ENCODE results near the gene ZNF30.
"Not testable (repeated sequence)": the region's sequence is repeated elsewhere in the genome, so short reads cannot be mapped to it uniquely, and the experiment has no call there.

ZNF30 gene

DNA sequence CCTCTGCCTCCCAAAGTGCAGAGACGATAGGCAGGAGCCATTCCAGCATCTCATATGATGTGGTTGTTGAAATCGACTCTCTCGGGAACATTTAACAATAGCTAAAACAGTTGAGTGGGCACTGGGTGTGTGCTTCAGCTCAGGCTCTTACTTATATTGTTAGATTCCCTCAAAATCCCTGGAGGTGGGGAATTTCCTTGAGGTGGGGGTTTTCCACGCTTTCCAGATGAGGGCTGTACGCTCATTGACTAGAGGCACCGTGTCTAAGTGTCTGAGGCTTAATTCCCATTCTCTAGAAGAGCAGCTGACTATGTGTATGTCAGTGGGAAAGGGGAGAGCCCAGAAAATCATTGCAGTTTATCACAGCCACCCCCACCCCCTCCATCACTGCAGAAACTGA is 62.6 kb downstream of the ZNF30 start:
- Mint-ChIP-seq H3K9me3 (peaks cover 9% of the 10 kb centered on the region), H3K27ac (peak overlapping the region; percentile 67), H3K27me3 (peaks cover 2% of the 10 kb centered on the region), H3K4me1 (peaks cover 59% of the 10 kb centered on the region), H3K4me3 (no peak overlapping the region), H3K36me3 (ENCODE audit: low read depth) (peaks cover 8% of the 10 kb centered on the region)
- ATAC-seq, result peak; percentile 5
- no peak for DNase-seq

DNA sequence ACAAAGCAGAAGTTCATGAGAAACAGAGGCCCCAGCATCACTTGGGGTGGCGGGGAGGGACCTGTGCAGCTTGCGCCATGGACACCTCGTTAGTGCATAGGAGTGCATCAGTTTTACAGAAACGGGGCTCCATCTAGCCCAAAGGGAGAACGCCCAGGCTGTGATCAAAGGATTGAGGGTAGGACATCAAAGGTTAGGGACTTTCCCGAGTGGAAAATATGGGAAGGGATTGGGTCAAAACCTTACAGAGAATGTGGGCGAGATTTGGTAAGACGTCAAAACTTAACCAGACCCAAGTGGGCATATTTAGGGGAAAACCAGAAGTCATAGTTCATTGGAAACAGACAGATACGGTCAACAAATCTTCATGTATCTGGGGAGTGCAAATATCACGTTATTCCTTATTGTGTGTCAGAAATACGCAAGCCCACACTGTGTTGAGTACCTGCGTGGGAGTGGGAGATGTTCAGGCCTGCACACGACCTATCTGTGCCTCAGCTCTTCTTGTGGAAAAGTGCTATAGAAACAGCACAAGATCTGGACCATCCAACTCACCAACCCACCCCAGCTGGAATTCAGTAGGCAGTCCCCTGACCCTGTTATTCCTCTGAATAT is 64.0 kb downstream of the ZNF30 start:
- Mint-ChIP-seq H3K4me3 (peak overlapping the region; percentile 76), H3K9me3 (peaks cover 4% of the 10 kb centered on the region), H3K4me1 (peaks cover 48% of the 10 kb centered on the region), H3K27me3 (peaks cover 2% of the 10 kb centered on the region), H3K36me3 (ENCODE audit: low read depth) (peaks cover 6% of the 10 kb centered on the region), H3K27ac (peak overlapping the region; percentile 93)
- ATAC-seq (peak; percentile 92), DNase-seq (peak; percentile 63)

GRCh38 chr19:34991542-34992333 is 65.0 kb downstream of the ZNF30 start:
- Mint-ChIP-seq H3K4me1 (peaks cover 51% of the 10 kb centered on the region), H3K9me3 (peaks cover 4% of the 10 kb centered on the region), H3K27ac (peak overlapping the region; percentile 93), H3K36me3 (ENCODE audit: low read depth) (peaks cover 6% of the 10 kb centered on the region), H3K27me3 (peaks cover 2% of the 10 kb centered on the region), H3K4me3 (no peak overlapping the region)
- ATAC-seq (no peak), DNase-seq (no peak)

DNA sequence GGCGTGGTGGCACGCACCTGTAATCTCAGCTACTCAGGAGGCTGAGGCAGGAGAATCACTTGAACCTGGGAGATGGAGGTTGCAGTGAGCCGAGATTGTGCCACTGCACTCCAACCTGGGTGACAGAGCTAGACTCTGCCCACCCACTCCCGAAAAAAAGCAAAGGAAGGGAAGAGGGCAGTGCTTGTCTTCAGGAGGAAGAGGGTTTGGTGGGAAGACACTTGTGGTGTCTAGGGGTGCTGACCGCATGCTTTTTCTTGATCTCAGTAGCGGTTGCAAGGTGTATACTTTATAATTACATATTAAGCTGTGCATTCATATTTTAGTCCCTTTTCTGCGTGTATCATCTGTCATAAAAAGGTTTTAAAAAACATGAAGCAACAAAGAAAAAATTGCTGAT is 65.9 kb downstream of the ZNF30 start:
- H3K9me3 Mint-ChIP-seq; H3K36me3 Mint-ChIP-seq (ENCODE audit: low read depth); H3K27ac Mint-ChIP-seq; H3K27me3 Mint-ChIP-seq; ATAC-seq; H3K4me3 Mint-ChIP-seq; DNase-seq: not testable (repeated sequence)
- H3K4me1 Mint-ChIP-seq, result peaks cover 59% of the 10 kb centered on the region

- H3K4me1 Mint-ChIP-seq, result peaks cover 60% of the 10 kb centered on the region
- H3K27ac Mint-ChIP-seq, result no peak overlapping the region
- no peak overlapping the region for H3K4me3 Mint-ChIP-seq
- H3K36me3 Mint-ChIP-seq (ENCODE audit: low read depth), result peaks cover 6% of the 10 kb centered on the region
- ATAC-seq (no peak), DNase-seq (no peak)
- peaks cover 2% of the 10 kb centered on the region for H3K27me3 Mint-ChIP-seq
- H3K9me3 Mint-ChIP-seq, result peaks cover 4% of the 10 kb centered on the region
Observed at GRCh38 chr19:34994286-34994642, 67.6 kb downstream of the ZNF30 start.

Data from activated naive CD8-positive, alpha-beta T cell treated with anti-CD3 and anti-CD28 coated beads, Interleukin-2, amount 50 U/mL, for 24 hours (primary cell).